Chondrocyte (in vitro differentiated cells): Measurements from ENCODE around the gene THAP8. TPM values are rescaled to one million over a fixed set of nuclear protein-coding genes. Genes with fewer than 3 reads are reported as not detected.

Experiments used
- DNase-seq: peaks from one replicate; pipeline ENCODE4 v3.0.0; 2021; ENCODE audit warnings: mixed read lengths, low spot score
- H3K27ac Mint-ChIP-seq: one replicate; pipeline ENCODE4 v1.8.0; 2021; ENCODE audit warnings: mild to moderate bottlenecking, moderate library complexity, mixed read lengths; ENCODE audit not compliant: unreplicated experiment
- H3K27me3 Mint-ChIP-seq: 2 replicates; pipeline ENCODE4 v1.8.0; 2021; ENCODE audit warnings: low read depth, mixed read lengths
- H3K36me3 Mint-ChIP-seq: 2 replicates; pipeline ENCODE4 v1.8.0; 2021; ENCODE audit warnings: low read depth, mixed read lengths
- H3K4me1 Mint-ChIP-seq: 2 replicates; pipeline ENCODE4 v1.8.0; 2021; ENCODE audit warnings: low read depth, mild to moderate bottlenecking, mixed read lengths
- H3K4me3 Mint-ChIP-seq: one replicate; pipeline ENCODE4 v1.8.0; 2021; ENCODE audit warnings: mild to moderate bottlenecking, moderate library complexity, mixed read lengths; ENCODE audit not compliant: unreplicated experiment
- H3K9me3 Mint-ChIP-seq: 2 replicates; pipeline ENCODE4 v1.8.0; 2021; ENCODE audit warnings: low read depth, mixed read lengths
- total RNA-seq: library from RNA; stranded (reverse); gene quantifications from 3 replicates; pipeline ENCODE4 v1.2.1, GENCODE V29; 2021
- TF ChIP-seq, protein P1 (sequence below): fragments of 200-600 bp; sonication (generic); IDR thresholded peaks from 2 replicates; pipeline ENCODE4 v1.5.0; 2021; ENCODE audit warnings: antibody characterized with exemption, mild to moderate bottlenecking, moderate library complexity

Gene THAP8
- total RNA-seq, 1 donor from 2014 or later: 8.9 TPM

DNA sequence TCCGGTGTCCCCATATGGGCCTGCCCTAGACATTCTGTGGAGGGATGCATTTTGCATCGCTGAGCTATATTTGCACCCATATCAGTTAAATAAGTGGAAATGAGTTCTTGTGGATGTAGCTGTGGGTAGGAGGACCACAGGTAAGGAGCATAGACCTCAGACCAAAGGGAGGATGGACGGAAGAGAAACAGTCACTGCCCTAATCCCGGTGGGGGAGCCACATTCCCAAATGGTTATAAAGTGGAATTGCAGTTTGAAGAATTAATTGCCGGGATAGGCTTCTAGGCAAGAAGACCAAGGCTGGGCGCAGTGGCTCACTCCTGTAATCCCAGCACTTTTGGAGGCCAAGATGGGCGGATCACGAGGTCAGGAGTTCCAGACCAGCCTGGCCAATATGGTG lies 57.3 kb downstream of the THAP8 start:
- H3K27me3 Mint-ChIP-seq: no peaks in the 10 kb centered on the region
- no peak overlapping the region for H3K27ac Mint-ChIP-seq
- peaks cover 3% of the 10 kb centered on the region for H3K36me3 Mint-ChIP-seq
- H3K4me1 Mint-ChIP-seq: peaks cover 27% of the 10 kb centered on the region
- H3K9me3 Mint-ChIP-seq: no peaks in the 10 kb centered on the region
- no peak for DNase-seq
- TF ChIP-seq, protein P1, sequence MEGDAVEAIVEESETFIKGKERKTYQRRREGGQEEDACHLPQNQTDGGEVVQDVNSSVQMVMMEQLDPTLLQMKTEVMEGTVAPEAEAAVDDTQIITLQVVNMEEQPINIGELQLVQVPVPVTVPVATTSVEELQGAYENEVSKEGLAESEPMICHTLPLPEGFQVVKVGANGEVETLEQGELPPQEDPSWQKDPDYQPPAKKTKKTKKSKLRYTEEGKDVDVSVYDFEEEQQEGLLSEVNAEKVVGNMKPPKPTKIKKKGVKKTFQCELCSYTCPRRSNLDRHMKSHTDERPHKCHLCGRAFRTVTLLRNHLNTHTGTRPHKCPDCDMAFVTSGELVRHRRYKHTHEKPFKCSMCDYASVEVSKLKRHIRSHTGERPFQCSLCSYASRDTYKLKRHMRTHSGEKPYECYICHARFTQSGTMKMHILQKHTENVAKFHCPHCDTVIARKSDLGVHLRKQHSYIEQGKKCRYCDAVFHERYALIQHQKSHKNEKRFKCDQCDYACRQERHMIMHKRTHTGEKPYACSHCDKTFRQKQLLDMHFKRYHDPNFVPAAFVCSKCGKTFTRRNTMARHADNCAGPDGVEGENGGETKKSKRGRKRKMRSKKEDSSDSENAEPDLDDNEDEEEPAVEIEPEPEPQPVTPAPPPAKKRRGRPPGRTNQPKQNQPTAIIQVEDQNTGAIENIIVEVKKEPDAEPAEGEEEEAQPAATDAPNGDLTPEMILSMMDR: no peak
- peak overlapping the region; percentile 86 for H3K4me3 Mint-ChIP-seq

DNA sequence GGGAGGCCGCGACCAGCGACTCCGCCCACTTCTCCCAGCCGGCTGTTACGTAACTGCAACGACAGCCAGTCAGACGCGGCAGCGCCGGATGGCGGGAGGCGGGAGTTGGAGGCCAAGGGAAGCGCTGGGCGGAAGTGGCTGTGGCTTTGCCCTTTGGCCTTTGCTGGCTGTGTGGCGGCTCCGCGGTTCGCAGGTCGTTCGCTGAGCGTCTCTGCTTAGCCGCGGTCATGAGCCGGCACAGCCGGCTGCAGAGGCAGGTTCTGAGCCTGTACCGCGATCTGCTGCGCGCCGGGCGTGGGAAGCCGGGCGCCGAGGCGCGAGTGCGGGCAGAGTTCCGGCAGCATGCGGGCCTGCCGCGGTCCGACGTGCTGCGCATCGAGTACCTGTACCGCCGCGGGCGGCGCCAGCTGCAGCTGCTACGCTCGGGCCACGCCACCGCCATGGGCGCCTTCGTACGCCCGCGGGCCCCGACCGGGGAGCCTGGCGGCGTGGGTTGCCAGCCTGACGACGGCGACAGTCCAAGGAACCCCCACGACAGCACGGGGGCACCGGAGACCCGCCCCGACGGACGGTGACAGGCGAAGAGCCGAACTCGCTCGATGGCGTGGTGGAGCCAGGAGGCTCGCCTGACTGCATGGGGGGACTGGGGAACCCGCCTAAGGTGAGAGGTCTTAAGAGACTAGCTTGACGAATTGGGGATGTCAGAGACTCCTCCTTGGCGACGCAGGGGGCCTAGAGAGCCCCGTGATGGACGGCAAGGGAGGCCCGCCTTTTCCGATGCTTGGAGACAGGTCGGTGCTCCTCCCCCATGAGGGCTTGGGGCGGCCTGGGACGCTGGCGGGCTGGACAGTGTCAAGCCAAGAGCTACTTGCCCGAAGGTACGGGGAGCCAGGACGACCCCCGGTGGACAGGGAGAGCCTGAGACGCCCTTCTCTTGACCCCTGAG lies 58.8 kb downstream of the THAP8 start, which contains the start of gene SDHAF1:
TSS of gene SDHAF1 (plus strand) at position 141 of the 946 bp plus-strand sequence. CDS start at position 228, 87 bp downstream.
- peaks cover 27% of the 10 kb centered on the region for H3K4me1 Mint-ChIP-seq

GRCh38 chr19:35993923-35994598 lies 60.0 kb downstream of the THAP8 start:
- DNase-seq: no peak
- peaks cover 3% of the 10 kb centered on the region for H3K36me3 Mint-ChIP-seq
- peaks cover 24% of the 10 kb centered on the region for H3K4me1 Mint-ChIP-seq
- TF ChIP-seq, protein P1: no peak
- no peaks in the 10 kb centered on the region for H3K27me3 Mint-ChIP-seq
- H3K9me3 Mint-ChIP-seq: no peaks in the 10 kb centered on the region
- H3K4me3 Mint-ChIP-seq: peak overlapping the region; percentile 28
- H3K27ac Mint-ChIP-seq: no peak overlapping the region

More for the DNA sequence above, 58.8 kb downstream of the THAP8 start, which contains the start of gene SDHAF1:
- TF ChIP-seq, protein P1: no peak
- Mint-ChIP-seq H3K4me3 (peak within 1 kb of the TSS; percentile 86), H3K27ac (peak within 1 kb of the TSS; percentile 91), H3K27me3 (no peaks in the 10 kb centered on the region), H3K9me3 (no peaks in the 10 kb centered on the region), H3K36me3 (peaks cover 3% of the 10 kb centered on the region)
- no peak for DNase-seq

- Mint-ChIP-seq H3K36me3 (peaks cover 3% of the 10 kb centered on the region), H3K27me3 (peaks cover 3% of the 10 kb centered on the region), H3K9me3 (no peaks in the 10 kb centered on the region), H3K4me3 (no peak overlapping the region), H3K27ac (peak overlapping the region; percentile 12), H3K4me1 (peaks cover 24% of the 10 kb centered on the region)
- TF ChIP-seq, protein P1: no peak
- DNase-seq: no peak
Observed at GRCh38 chr19:35992907-35993765, 60.9 kb downstream of the THAP8 start.
